GM19397 (cell line): ENCODE data around the gene HMG20A.

Experiments
- ATAC-seq: cut with Tn5 transposase; IDR thresholded peaks from one replicate; pipeline ENCODE4 v1.9.1; 2021; ENCODE audit warnings: mild to moderate bottlenecking, moderate library complexity; ENCODE audit not compliant: unreplicated experiment

The HMG20A gene

GRCh38 chr15:77426871-77427270 is 6.2 kb downstream of the HMG20A start:
- no peak for ATAC-seq

- ATAC-seq, result no peak
Measured at GRCh38 chr15:77430213-77430612, 9.5 kb downstream of the HMG20A start.

GRCh38 chr15:77430652-77431051 is 10.0 kb downstream of the HMG20A start:
- ATAC-seq, result no peak

GRCh38 chr15:77436822-77437221 is 16.1 kb downstream of the HMG20A start:
- no peak for ATAC-seq

- ATAC-seq, result no peak
Measured at GRCh38 chr15:77437264-77437663, 16.6 kb downstream of the HMG20A start.

- peak; percentile 61 for ATAC-seq
Measured at GRCh38 chr15:77440378-77440999, 19.8 kb downstream of the HMG20A start.

- ATAC-seq, result no peak
Measured at GRCh38 chr15:77446840-77447390, 26.2 kb downstream of the HMG20A start.

GRCh38 chr15:77454265-77454664 is 33.6 kb downstream of the HMG20A start:
- no peak for ATAC-seq

- ATAC-seq, result no peak
Measured at GRCh38 chr15:77454951-77455350, 34.3 kb downstream of the HMG20A start.

- ATAC-seq, result no peak
Measured at GRCh38 chr15:77455696-77456321, 35.1 kb downstream of the HMG20A start.

- no peak for ATAC-seq
Measured at GRCh38 chr15:77456746-77457145, 36.1 kb downstream of the HMG20A start.

- ATAC-seq, result no peak
Measured at GRCh38 chr15:77457191-77457904, 36.7 kb downstream of the HMG20A start.

- no peak for ATAC-seq
Measured at GRCh38 chr15:77457905-77458265, 37.2 kb downstream of the HMG20A start.

GRCh38 chr15:77459031-77459430 is 38.3 kb downstream of the HMG20A start:
- no peak for ATAC-seq

- ATAC-seq, result no peak
Measured at GRCh38 chr15:77461486-77461885, 40.8 kb downstream of the HMG20A start.

- no peak for ATAC-seq
Measured at GRCh38 chr15:77464129-77464865, 43.6 kb downstream of the HMG20A start.

GRCh38 chr15:77466521-77466920 is 45.8 kb downstream of the HMG20A start:
- ATAC-seq, result no peak

- ATAC-seq, result no peak
Measured at GRCh38 chr15:77468896-77469295, 48.2 kb downstream of the HMG20A start.

- no peak for ATAC-seq
Measured at GRCh38 chr15:77470235-77470634, 49.5 kb downstream of the HMG20A start.

- no peak for ATAC-seq
Measured at GRCh38 chr15:77473328-77473727, 52.6 kb downstream of the HMG20A start.

GRCh38 chr15:77474310-77474988 is 53.8 kb downstream of the HMG20A start:
- ATAC-seq, result no peak
